H9 (cell line): ENCODE measurements around the gene GSG1L. TPM values are rescaled to one million over a fixed set of nuclear protein-coding genes. Genes with fewer than 3 reads are reported as not detected.

Source experiments
- DNase-seq: peaks from one replicate; pipeline ENCODE4 v3.0.0-alpha.2; 2017
- H2AFZ ChIP-seq: one replicate; pipeline ENCODE4 v1.6.1; 2013; ENCODE audit warnings: mild to moderate bottlenecking, low read length, control low read depth, moderate library complexity
- H2AK5ac ChIP-seq: 2 replicates; pipeline ENCODE4 v1.6.1; 2013; ENCODE audit warnings: low read length, control low read depth, mixed read lengths; ENCODE audit not compliant: insufficient read length
- H2BK120ac ChIP-seq: one replicate; pipeline ENCODE4 v1.6.1; 2013; ENCODE audit warnings: low read depth, mild to moderate bottlenecking, low read length, control low read depth, inconsistent platforms; ENCODE audit not compliant: poor library complexity, severe bottlenecking
- H2BK12ac ChIP-seq: 2 replicates; pipeline ENCODE4 v1.6.1; 2013; ENCODE audit warnings: low read length, control low read depth, mixed read lengths, low read depth; ENCODE audit not compliant: insufficient read length
- H2BK15ac ChIP-seq: 2 replicates; pipeline ENCODE4 v1.6.1; 2013; ENCODE audit warnings: low read depth, low read length, control low read depth
- H2BK20ac ChIP-seq: one replicate; pipeline ENCODE4 v1.6.1; 2013; ENCODE audit warnings: low read depth, mild to moderate bottlenecking, low read length, control low read depth, inconsistent platforms; ENCODE audit not compliant: poor library complexity, severe bottlenecking
- H2BK5ac ChIP-seq: 2 replicates; pipeline ENCODE4 v1.6.1; 2013; ENCODE audit warnings: low read length, control low read depth, mixed read lengths; ENCODE audit not compliant: insufficient read length
- H3K14ac ChIP-seq: 2 replicates; pipeline ENCODE4 v1.6.1; 2013; ENCODE audit warnings: low read length, control low read depth; ENCODE audit not compliant: insufficient read depth
- H3K18ac ChIP-seq: 2 replicates; pipeline ENCODE4 v1.6.1; 2013; ENCODE audit warnings: low read depth, mild to moderate bottlenecking, mixed read lengths, low read length, control low read depth; ENCODE audit not compliant: insufficient read length
- H3K23ac ChIP-seq: 2 replicates; pipeline ENCODE4 v1.6.1; 2013; ENCODE audit warnings: low read length, control low read depth, mixed read lengths, low read depth; ENCODE audit not compliant: insufficient read length
- H3K23me2 ChIP-seq: 2 replicates; pipeline ENCODE4 v1.6.1; 2013; ENCODE audit warnings: low read depth, mild to moderate bottlenecking, mixed read lengths, low read length, control low read depth; ENCODE audit not compliant: insufficient read length, poor library complexity, severe bottlenecking
- H3K27ac ChIP-seq: 2 replicates; pipeline ENCODE4 v1.5.1; 2013; ENCODE audit warnings: low read length, control low read depth, mixed read lengths, low read depth; ENCODE audit not compliant: insufficient read length
- H3K27me3 ChIP-seq: 2 replicates; pipeline ENCODE4 v1.6.1; 2013; ENCODE audit warnings: low read length, control low read depth, inconsistent platforms; ENCODE audit not compliant: insufficient read depth
- H3K4ac ChIP-seq: 2 replicates; pipeline ENCODE4 v1.6.1; 2013; ENCODE audit warnings: low read depth, mild to moderate bottlenecking, control low read depth, inconsistent platforms, low read length, moderate library complexity
- H3K4me1 ChIP-seq: 2 replicates; pipeline ENCODE4 v1.6.1; 2013; ENCODE audit warnings: low read length, control low read depth, inconsistent platforms; ENCODE audit not compliant: insufficient read depth
- H3K4me2 ChIP-seq: 2 replicates; pipeline ENCODE4 v1.6.1; 2013; ENCODE audit warnings: low read length, control low read depth, mixed read lengths; ENCODE audit not compliant: insufficient read length, insufficient read depth
- H3K56ac ChIP-seq: 2 replicates; pipeline ENCODE4 v1.6.1; 2013; ENCODE audit warnings: low read depth, mild to moderate bottlenecking, mixed read lengths, low read length, control low read depth; ENCODE audit not compliant: insufficient read length
- H3K79me1 ChIP-seq: 2 replicates; pipeline ENCODE4 v1.6.1; 2013; ENCODE audit warnings: low read depth, mild to moderate bottlenecking, moderate library complexity, low read length, control low read depth, inconsistent platforms; ENCODE audit not compliant: insufficient read depth, poor library complexity, severe bottlenecking
- H3K79me2 ChIP-seq: 2 replicates; pipeline ENCODE4 v1.6.1; 2013; ENCODE audit warnings: low read length, control low read depth, inconsistent platforms; ENCODE audit not compliant: insufficient read depth
- H3K9ac ChIP-seq: 2 replicates; pipeline ENCODE4 v1.6.1; 2013; ENCODE audit warnings: low read length, control low read depth, mixed read lengths; ENCODE audit not compliant: insufficient read length; ENCODE audit errors: extremely low read depth
- H3K9me3 ChIP-seq: one replicate; pipeline ENCODE4 v1.6.1; 2013; ENCODE audit warnings: low read depth, low read length, inconsistent platforms; ENCODE audit not compliant: control insufficient read depth
- H3T11ph ChIP-seq: one replicate; pipeline ENCODE4 v1.6.1; 2013; ENCODE audit warnings: mild to moderate bottlenecking, low read length, control low read depth, inconsistent platforms
- H4K20me1 ChIP-seq: one replicate; pipeline ENCODE4 v1.6.1; 2013; ENCODE audit not compliant: control insufficient read depth, insufficient read length, insufficient read depth
- H4K5ac ChIP-seq: 2 replicates; pipeline ENCODE4 v1.6.1; 2013; ENCODE audit warnings: low read depth, mild to moderate bottlenecking, mixed read lengths, low read length, control low read depth; ENCODE audit not compliant: insufficient read length
- H4K8ac ChIP-seq: replicated peaks from 2 replicates; pipeline ENCODE4 v1.6.1; 2013; ENCODE audit warnings: low read length, control low read depth, mixed read lengths, low read depth; ENCODE audit not compliant: insufficient read length
- H4K91ac ChIP-seq: 2 replicates; pipeline ENCODE4 v1.6.1; 2013; ENCODE audit warnings: low read depth, mild to moderate bottlenecking, moderate library complexity, mixed read lengths, low read length, control low read depth; ENCODE audit not compliant: insufficient read length
- H3K27ac Mint-ChIP-seq, 3 experiments: 2 replicates in 2 of 3; 3 replicates in 1 of 3; pipeline ENCODE4 v1.8.0; 2020 to 2021; ENCODE audit warnings: mixed read lengths in 3 of 3, mild to moderate bottlenecking in 1 of 3, moderate library complexity in 1 of 3
- H3K27me3 Mint-ChIP-seq: 2 replicates; pipeline ENCODE4 v1.8.0; 2021; ENCODE audit warnings: low read depth, mild to moderate bottlenecking, moderate library complexity, mixed read lengths
- H3K36me3 Mint-ChIP-seq, 3 experiments: 2 replicates in 2 of 3; 3 replicates in 1 of 3; pipeline ENCODE4 v1.8.0; 2020 to 2021; ENCODE audit warnings: low read depth in 3 of 3, mixed read lengths in 3 of 3; ENCODE audit not compliant: insufficient read depth in 1 of 3
- H3K4me1 Mint-ChIP-seq, 2 experiments: 2 replicates each; pipeline ENCODE4 v1.8.0; 2020; ENCODE audit warnings: mixed read lengths in 2 of 2
- H3K4me3 Mint-ChIP-seq, 2 experiments: 2 replicates in 1 of 2; 3 replicates in 1 of 2; pipeline ENCODE4 v1.8.0; 2020 to 2021; ENCODE audit warnings: mild to moderate bottlenecking in 2 of 2, mixed read lengths in 2 of 2, moderate library complexity in 1 of 2
- H3K9me3 Mint-ChIP-seq, 2 experiments: 2 replicates in 1 of 2; 3 replicates in 1 of 2; pipeline ENCODE4 v1.8.0; 2020; ENCODE audit warnings: mild to moderate bottlenecking in 2 of 2, mixed read lengths in 2 of 2, moderate library complexity in 1 of 2
- WGBS: extraction: QIAGEN DNeasy Blood & Tissue Kit; methylation state at CpG from one replicate; pipeline ENCODE4 v1.1.7; 2013; ENCODE audit warnings: missing lambda C conversion rate, low lambda C conversion rate, mixed read lengths; ENCODE audit not compliant: insufficient read length; ENCODE audit errors: extremely low coverage; 5-methylcytosine and 5-hydroxymethylcytosine counted together
- total RNA-seq: library from RNA; stranded (reverse); gene quantifications from 2 replicates; pipeline ENCODE4 v1.2.1, GENCODE V29; 2021
- TF ChIP-seq, protein P1 (sequence below): fragments of 200-600 bp; sonication (generic); conservative IDR thresholded peaks from 3 replicates; pipeline ENCODE4 v1.8.0; 2021; ENCODE audit warnings: antibody characterized with exemption, mild to moderate bottlenecking

The GSG1L gene
- total RNA-seq, 1 experiment from 2014 or later: 0.35 TPM

DNA sequence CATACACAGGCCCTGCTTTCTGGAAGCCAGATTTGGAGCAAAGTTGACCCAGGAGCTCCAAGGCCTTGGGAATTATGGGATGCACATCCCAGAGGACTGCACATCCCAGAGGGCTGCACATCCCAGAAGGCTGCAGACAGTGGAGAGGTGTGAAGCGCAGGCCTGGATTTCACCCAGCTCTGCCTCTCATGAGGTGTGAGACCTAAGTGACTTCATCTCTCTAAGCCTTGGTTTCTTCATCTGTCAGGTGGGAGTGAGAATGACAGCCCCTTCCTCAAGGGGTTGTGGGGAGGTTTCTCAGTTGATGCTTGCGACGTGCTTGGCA is 102.3 kb downstream of the GSG1L start:
- H3K4me3 Mint-ChIP-seq: no peak overlapping the region
- no peaks in the 10 kb centered on the region for H3K4me1 Mint-ChIP-seq
- H3K79me1 ChIP-seq: no peaks in the 10 kb centered on the region
- H3K4me1 ChIP-seq: no peaks in the 10 kb centered on the region
- peaks cover 23% of the 10 kb centered on the region for H3K27me3 Mint-ChIP-seq
- H3T11ph ChIP-seq: no peak overlapping the region
- no peak overlapping the region for H3K9ac ChIP-seq
- H4K20me1 ChIP-seq: no peaks in the 10 kb centered on the region
- H3K23me2 ChIP-seq: no peaks in the 10 kb centered on the region
- TF ChIP-seq, protein P1, sequence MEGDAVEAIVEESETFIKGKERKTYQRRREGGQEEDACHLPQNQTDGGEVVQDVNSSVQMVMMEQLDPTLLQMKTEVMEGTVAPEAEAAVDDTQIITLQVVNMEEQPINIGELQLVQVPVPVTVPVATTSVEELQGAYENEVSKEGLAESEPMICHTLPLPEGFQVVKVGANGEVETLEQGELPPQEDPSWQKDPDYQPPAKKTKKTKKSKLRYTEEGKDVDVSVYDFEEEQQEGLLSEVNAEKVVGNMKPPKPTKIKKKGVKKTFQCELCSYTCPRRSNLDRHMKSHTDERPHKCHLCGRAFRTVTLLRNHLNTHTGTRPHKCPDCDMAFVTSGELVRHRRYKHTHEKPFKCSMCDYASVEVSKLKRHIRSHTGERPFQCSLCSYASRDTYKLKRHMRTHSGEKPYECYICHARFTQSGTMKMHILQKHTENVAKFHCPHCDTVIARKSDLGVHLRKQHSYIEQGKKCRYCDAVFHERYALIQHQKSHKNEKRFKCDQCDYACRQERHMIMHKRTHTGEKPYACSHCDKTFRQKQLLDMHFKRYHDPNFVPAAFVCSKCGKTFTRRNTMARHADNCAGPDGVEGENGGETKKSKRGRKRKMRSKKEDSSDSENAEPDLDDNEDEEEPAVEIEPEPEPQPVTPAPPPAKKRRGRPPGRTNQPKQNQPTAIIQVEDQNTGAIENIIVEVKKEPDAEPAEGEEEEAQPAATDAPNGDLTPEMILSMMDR: no peak
- no peak overlapping the region for H2BK20ac ChIP-seq
- no peak overlapping the region for H3K27ac ChIP-seq
- no peak overlapping the region for H3K18ac ChIP-seq
- H2BK15ac ChIP-seq: no peak overlapping the region
- H3K56ac ChIP-seq: no peak overlapping the region
- peaks cover 0 to 1% (median 0%) of the 10 kb centered on the region in 3 experiments; a peak in 2 of 7 replicates for H3K36me3 Mint-ChIP-seq
- no peaks in the 10 kb centered on the region for H3K79me2 ChIP-seq
- H3K4me2 ChIP-seq: no peak overlapping the region
- no peak overlapping the region for H4K91ac ChIP-seq
- peaks cover 0 to 11% of the 10 kb centered on the region in 2 experiments; a peak in 3 of 5 replicates for H3K9me3 Mint-ChIP-seq
- no peak overlapping the region for H2AK5ac ChIP-seq
- H3K27me3 ChIP-seq: no peaks in the 10 kb centered on the region
- no peak overlapping the region for H3K27ac Mint-ChIP-seq
- no peaks in the 10 kb centered on the region for H3K9me3 ChIP-seq
- no peak overlapping the region for H2AFZ ChIP-seq
- no peak overlapping the region for H2BK12ac ChIP-seq
- H4K5ac ChIP-seq: no peak overlapping the region
- H2BK5ac ChIP-seq: no peak overlapping the region
- no CpG with 5 or more reads among the region's 3 CpGs for WGBS
- no peak overlapping the region for H3K23ac ChIP-seq
- no peak overlapping the region for H4K8ac ChIP-seq
- no peak overlapping the region for H3K14ac ChIP-seq
- DNase-seq: no peak
- no peak overlapping the region for H2BK120ac ChIP-seq
- no peak overlapping the region for H3K4ac ChIP-seq
